ENCODE measurements around the gene MACROD2.

MACROD2 gene

DNA sequence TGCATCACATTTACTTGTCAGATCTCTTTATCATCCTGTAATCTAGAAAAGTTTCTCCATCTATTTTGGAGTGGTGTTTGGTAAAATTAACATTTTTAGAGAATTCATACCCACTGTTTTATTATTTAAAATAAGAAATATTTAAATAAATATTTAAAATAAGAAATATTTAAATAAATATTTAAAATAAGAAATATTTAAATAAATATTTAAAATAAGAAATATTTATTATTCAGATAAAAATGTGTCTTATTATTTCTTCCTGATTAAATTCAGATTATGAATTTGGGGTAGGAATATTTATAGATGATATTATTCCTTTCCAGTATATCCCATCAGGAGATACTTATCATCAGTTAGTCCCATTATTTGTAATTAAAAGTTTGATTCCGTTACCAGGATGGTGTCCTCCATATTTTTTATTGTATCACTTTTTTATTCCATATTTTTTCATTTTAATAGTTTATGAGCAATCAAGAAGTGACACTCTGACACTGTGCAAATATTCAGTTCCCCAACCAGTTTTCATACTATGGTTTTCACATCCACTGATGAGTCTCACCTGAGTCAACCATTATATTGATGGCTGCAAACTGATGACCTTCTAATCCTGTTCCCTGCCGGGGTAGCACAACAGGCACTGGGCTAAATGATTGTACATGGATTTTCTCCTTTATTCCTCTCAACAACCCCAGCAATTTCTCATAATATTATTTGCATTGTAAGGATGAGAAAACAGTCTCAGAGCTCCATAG lies 1555.0 kb downstream of the MACROD2 start:
- no peak for DNase-seq (ENCODE audit: low read depth)
- no peak overlapping the region for H3K4me3 ChIP-seq (ENCODE audit: low read depth, low read length)
- in situ Hi-C loops (cut with HindIII; ENCODE audit: low sequenced_read_pairs), result no loop called here
- TF ChIP-seq, protein P1, sequence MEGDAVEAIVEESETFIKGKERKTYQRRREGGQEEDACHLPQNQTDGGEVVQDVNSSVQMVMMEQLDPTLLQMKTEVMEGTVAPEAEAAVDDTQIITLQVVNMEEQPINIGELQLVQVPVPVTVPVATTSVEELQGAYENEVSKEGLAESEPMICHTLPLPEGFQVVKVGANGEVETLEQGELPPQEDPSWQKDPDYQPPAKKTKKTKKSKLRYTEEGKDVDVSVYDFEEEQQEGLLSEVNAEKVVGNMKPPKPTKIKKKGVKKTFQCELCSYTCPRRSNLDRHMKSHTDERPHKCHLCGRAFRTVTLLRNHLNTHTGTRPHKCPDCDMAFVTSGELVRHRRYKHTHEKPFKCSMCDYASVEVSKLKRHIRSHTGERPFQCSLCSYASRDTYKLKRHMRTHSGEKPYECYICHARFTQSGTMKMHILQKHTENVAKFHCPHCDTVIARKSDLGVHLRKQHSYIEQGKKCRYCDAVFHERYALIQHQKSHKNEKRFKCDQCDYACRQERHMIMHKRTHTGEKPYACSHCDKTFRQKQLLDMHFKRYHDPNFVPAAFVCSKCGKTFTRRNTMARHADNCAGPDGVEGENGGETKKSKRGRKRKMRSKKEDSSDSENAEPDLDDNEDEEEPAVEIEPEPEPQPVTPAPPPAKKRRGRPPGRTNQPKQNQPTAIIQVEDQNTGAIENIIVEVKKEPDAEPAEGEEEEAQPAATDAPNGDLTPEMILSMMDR (IDR thresholded peaks at IDR 0.05; ENCODE audit: low read depth, low read length, missing control alignments), result no peak

DNA sequence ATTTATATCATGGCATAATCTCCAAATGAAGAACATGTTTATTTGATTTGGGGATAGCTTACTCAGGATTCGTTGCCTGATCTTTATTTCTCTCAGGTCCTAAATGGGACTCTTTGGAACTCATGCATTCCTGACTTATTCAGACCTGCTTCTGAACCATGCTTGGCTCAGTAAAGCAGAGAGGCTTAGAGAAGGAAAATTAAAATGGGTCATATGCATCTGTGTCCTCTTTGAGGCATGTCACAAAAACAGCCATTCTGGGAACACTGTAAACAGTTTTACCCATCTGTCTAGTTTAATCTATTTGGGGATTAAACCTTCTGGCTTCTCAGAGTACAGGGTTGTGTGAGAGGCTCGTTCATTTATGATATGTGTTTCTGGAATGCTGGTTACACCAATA lies 1560.6 kb downstream of the MACROD2 start:
- DNase-seq (ENCODE audit: low read depth), result no peak
- H3K4me3 ChIP-seq (ENCODE audit: low read depth, low read length), result no peak overlapping the region
- in situ Hi-C loops (cut with HindIII; ENCODE audit: low sequenced_read_pairs), result no loop called here
- TF ChIP-seq, protein P1 (IDR thresholded peaks at IDR 0.05; ENCODE audit: low read depth, low read length, missing control alignments), result no peak

DNA sequence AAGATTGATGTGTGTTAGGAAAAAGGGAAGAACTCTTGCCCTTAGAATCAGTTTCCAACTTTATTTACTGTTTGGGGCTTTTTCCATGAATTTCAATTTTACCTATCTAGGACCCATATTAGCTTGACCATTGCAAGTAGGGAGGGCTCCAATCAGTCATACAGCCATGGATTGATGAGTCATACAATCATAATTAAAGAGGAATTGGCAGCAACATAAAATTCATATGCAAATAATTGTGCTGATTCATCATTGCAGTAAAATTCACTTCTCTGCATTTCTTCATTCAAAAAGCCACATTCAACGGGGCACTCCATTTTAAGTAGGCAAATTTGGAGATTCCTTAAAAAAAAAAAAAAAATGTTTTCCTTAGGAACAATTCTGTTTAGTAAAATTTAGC lies 1561.6 kb downstream of the MACROD2 start:
- DNase-seq (ENCODE audit: low read depth), result no peak
- TF ChIP-seq, protein P1 (IDR thresholded peaks at IDR 0.05; ENCODE audit: low read depth, low read length, missing control alignments), result no peak
- in situ Hi-C loops (cut with HindIII; ENCODE audit: low sequenced_read_pairs), result no loop called here
- H3K4me3 ChIP-seq (ENCODE audit: low read depth, low read length), result no peak overlapping the region

DNA sequence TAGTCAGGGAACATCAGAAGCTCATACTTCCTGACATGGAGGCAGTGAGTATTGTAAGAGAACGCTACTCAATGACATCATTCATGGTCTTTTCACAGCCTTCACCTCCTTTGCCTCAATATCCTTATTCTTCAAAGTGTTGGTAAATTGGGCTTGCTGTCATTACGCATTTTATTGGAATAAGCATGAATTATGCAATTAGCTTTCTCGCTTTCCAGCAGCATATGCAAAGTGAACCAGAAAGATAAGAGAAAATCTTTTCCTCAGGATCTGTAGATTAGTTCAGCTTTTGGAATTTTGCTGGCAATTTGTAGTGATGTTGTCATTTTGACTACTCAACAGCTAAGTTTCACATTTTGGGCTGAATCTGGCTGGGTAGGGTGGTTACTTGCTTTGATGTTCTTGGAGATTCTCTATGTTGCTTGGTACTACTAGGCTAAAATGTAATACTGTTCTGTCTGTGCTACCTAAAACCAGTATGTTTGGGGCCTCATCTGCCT lies 1565.8 kb downstream of the MACROD2 start:
- no peak overlapping the region for H3K4me3 ChIP-seq (ENCODE audit: low read depth, low read length)
- DNase-seq (ENCODE audit: low read depth), result no peak
- in situ Hi-C loops (cut with HindIII; ENCODE audit: low sequenced_read_pairs), result no loop called here
- TF ChIP-seq, protein P1 (IDR thresholded peaks at IDR 0.05; ENCODE audit: low read depth, low read length, missing control alignments), result no peak

DNA sequence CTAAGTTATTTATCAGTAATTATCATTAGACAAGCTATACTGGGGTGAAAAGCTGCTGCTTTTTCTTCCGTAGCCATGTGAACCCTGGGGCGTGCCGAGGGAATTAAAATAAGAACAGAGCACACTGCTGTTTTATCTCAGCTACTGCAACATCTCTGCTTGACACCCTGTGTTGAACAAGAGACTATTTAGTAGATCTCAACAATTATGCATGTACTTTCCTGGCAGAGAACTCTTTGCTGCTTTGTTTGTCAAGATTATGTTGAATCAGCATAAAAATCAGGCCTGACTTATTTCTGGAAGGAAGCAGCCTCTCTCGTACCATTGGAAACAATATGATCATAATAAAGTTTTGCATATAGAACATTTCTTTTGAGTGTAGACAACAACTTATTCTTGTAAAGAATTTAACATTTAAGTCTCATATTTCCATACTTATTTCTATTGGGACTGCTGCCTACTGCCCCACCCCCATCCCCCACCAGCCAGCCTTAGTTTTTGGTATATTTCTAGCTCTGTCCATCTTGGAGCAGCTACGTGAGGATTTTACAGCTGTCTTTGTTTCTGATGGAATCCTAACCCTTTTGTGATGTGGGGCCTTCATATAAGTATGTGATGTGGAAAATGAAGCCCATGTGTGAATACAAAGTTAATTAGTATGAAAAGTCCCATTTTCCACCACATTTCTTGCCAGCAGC lies 1566.5 kb downstream of the MACROD2 start:
- no peak for DNase-seq (ENCODE audit: low read depth)
- no peak overlapping the region for H3K4me3 ChIP-seq (ENCODE audit: low read depth, low read length)
- TF ChIP-seq, protein P1 (IDR thresholded peaks at IDR 0.05; ENCODE audit: low read depth, low read length, missing control alignments), result no peak
- in situ Hi-C loops (cut with HindIII; ENCODE audit: low sequenced_read_pairs), result no loop called here

DNA sequence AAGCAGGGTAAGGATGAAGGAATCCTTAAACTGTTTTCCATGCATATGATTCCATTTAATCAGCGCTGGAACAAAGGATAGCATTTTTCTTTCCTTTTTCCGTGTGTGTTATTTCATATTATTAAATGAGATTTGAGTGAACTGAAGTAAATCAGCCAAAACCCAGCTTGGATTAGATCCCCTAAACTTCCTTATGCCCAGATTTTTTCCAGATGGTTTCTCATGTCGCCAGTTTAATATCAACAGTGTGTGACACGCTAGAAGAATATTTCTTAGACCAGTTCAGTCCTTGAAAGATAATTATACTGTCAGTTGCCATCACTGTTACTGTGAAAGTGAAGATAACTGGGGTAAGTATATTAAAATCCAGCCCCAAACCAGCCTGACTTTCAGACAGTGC lies 1568.5 kb downstream of the MACROD2 start:
- no peak for DNase-seq (ENCODE audit: low read depth)
- in situ Hi-C loops (cut with HindIII; ENCODE audit: low sequenced_read_pairs), result no loop called here
- TF ChIP-seq, protein P1 (IDR thresholded peaks at IDR 0.05; ENCODE audit: low read depth, low read length, missing control alignments), result no peak
- H3K4me3 ChIP-seq (ENCODE audit: low read depth, low read length), result no peak overlapping the region

All from astrocyte of the cerebellum (primary cell).